HepG2 (cell line): ENCODE results near the gene TRAF3. TPM values are rescaled to one million over a fixed set of nuclear protein-coding genes. Genes with fewer than 3 reads are reported as not detected.

Experiments used
- ATAC-seq: fragments of 200-7000 bp; cut with Tn5 transposase; 3 replicates; pipeline ENCODE4 v1.9.1; 2020; ENCODE audit warnings: mild to moderate bottlenecking, moderate library complexity
- BruUV-seq: library from RNA; stranded (reverse); fragments of 400-500 nt; replicated peaks from 2 replicates; lab custom pipeline; 2021; lab: Mats Ljungman, UMichigan
- CTCF ChIA-PET: fragments of 300-600 bp; formaldehyde crosslinking; extraction: SDS; loops from one replicate; lab custom pipeline; 2021; ENCODE audit warnings: low total read pairs, inconsistent platforms, low intra/inter-chr PET ratio; lab: Yijun Ruan, JAX
- POLR2A ChIA-PET: fragments of 350-600 bp; sonication (Branson Sonifier 250); formaldehyde crosslinking; loops from one replicate; lab custom pipeline; 2020; ENCODE audit warnings: antibody characterized with exemption, inconsistent platforms; lab: Yijun Ruan, JAX
- DNase-seq: peaks from one replicate; pipeline ENCODE4 v3.0.0-alpha.2; 2015; ENCODE audit warnings: low spot score
- FAIRE-seq: peaks from 3 replicates; lab custom pipeline; 2011; peaks lifted over from hg19 to GRCh38; lab: Jason Lieb, UNC
- H2AFZ ChIP-seq: one replicate; pipeline ENCODE4 v1.6.1; 2011; ENCODE audit warnings: low read length, inconsistent platforms
- H3K27ac ChIP-seq: fragments of 300-600 bp; 3 replicates; pipeline ENCODE4 v1.8.0; 2011; ENCODE audit warnings: mixed run types, mild to moderate bottlenecking, mixed read lengths, low read length, inconsistent platforms; ENCODE audit not compliant: insufficient read depth; ENCODE audit errors: extremely low read length
- H3K27me3 ChIP-seq, 2 experiments: fragments of 200-600 bp in 1 of 2; 2 replicates in 1 of 2; 3 replicates in 1 of 2; pipeline versions ENCODE4 v1.6.0 to v1.8.0; 2011; ENCODE audit warnings: low read length in 2 of 2, mild to moderate bottlenecking in 2 of 2, moderate library complexity in 2 of 2, inconsistent platforms in 1 of 2; ENCODE audit not compliant: insufficient read depth in 2 of 2, control insufficient read depth in 1 of 2
- H3K36me3 ChIP-seq, 2 experiments: fragments of 200-600 bp in 1 of 2; replicated peaks in 1 of 2; 2 replicates in 1 of 2; 3 replicates in 1 of 2; pipeline versions ENCODE4 v1.5.1 to v1.8.0; 2011; ENCODE audit warnings: low read length in 2 of 2, inconsistent platforms in 1 of 2; ENCODE audit not compliant: insufficient read depth in 2 of 2, control insufficient read depth in 1 of 2
- H3K4me1 ChIP-seq: 2 replicates; pipeline ENCODE4 v1.5.1; 2012; ENCODE audit warnings: low read length, inconsistent platforms; ENCODE audit not compliant: insufficient read depth
- H3K4me2 ChIP-seq: 2 replicates; pipeline ENCODE4 v1.6.0; 2011; ENCODE audit warnings: low read depth, low read length, inconsistent platforms
- H3K4me3 ChIP-seq, 3 experiments: fragments of 200-600 bp in 1 of 3; sonication (generic), shearing (Covaris generic) in 1 of 3; replicated peaks in 1 of 3; 2 replicates each; pipeline ENCODE4 v1.5.1; 2011 to 2016; ENCODE audit warnings: low read length in 3 of 3, inconsistent platforms in 2 of 3, low read depth in 2 of 3, mild to moderate bottlenecking in 2 of 3, control low read depth in 1 of 3, mixed read lengths in 1 of 3; ENCODE audit not compliant: insufficient read depth in 1 of 3
- H3K79me2 ChIP-seq: one replicate; pipeline ENCODE4 v1.6.1; 2011; ENCODE audit warnings: low read length, inconsistent platforms; ENCODE audit not compliant: insufficient read depth
- H3K9ac ChIP-seq: 2 replicates; pipeline ENCODE4 v1.6.0; 2011; ENCODE audit warnings: mild to moderate bottlenecking, low read depth, low read length, inconsistent platforms; ENCODE audit not compliant: insufficient read depth
- H3K9me3 ChIP-seq: 2 replicates; pipeline ENCODE4 v1.5.1; 2012; ENCODE audit warnings: mild to moderate bottlenecking, low read length
- H4K20me1 ChIP-seq: 2 replicates; pipeline ENCODE4 v1.6.0; 2011; ENCODE audit warnings: inconsistent platforms, mild to moderate bottlenecking, low read length, moderate library complexity; ENCODE audit not compliant: insufficient read depth
- BCL3 ChIP-seq: sonication (generic); formaldehyde crosslinking; IDR thresholded peaks from 2 replicates; pipeline ENCODE4 v1.5.1; 2020; ENCODE audit warnings: mild to moderate bottlenecking, missing genetic modification reagents, moderate library complexity
- KLF16 ChIP-seq, 2 experiments: sonication (generic) in 1 of 2; formaldehyde crosslinking in 1 of 2; IDR thresholded peaks; 2 replicates each; pipeline versions ENCODE4 v1.6.1 to v1.8.0; 2016 to 2023; ENCODE audit warnings: missing genetic modification reagents in 2 of 2, missing compliant biosample characterization in 1 of 2
- MATR3 ChIP-seq: sonication (generic); formaldehyde crosslinking; IDR thresholded peaks from 2 replicates; pipeline ENCODE4 v1.4.0; 2020; ENCODE audit warnings: missing genetic modification reagents
- MXD1 ChIP-seq: sonication (generic); formaldehyde crosslinking; IDR thresholded peaks from 2 replicates; pipeline ENCODE4 v1.4.0; 2020; ENCODE audit warnings: mild to moderate bottlenecking, missing genetic modification reagents
- NBN ChIP-seq: fragments of 450-650 bp; conservative IDR thresholded peaks from 2 replicates; pipeline ENCODE4 v1.6.1; 2017
- ZBTB38 ChIP-seq: sonication (generic); formaldehyde crosslinking; IDR thresholded peaks from 2 replicates; pipeline ENCODE4 v1.5.1; 2020; ENCODE audit warnings: mild to moderate bottlenecking, missing genetic modification reagents
- ZKSCAN5 ChIP-seq: sonication (generic); formaldehyde crosslinking; IDR thresholded peaks from 2 replicates; pipeline ENCODE4 v1.5.1; 2020; ENCODE audit warnings: mild to moderate bottlenecking, missing genetic modification reagents
- ZNF101 ChIP-seq: sonication (generic); formaldehyde crosslinking; IDR thresholded peaks from 2 replicates; pipeline ENCODE4 v1.4.0; 2020; ENCODE audit warnings: mild to moderate bottlenecking, low read depth, missing genetic modification reagents, borderline replicate concordance
- ZNF121 ChIP-seq: sonication (generic); formaldehyde crosslinking; IDR thresholded peaks from 2 replicates; pipeline ENCODE4 v1.5.0; 2020; ENCODE audit warnings: mild to moderate bottlenecking, missing genetic modification reagents
- ZNF292 ChIP-seq: sonication (generic); formaldehyde crosslinking; IDR thresholded peaks from 2 replicates; pipeline ENCODE4 v1.8.1; 2022; ENCODE audit warnings: mild to moderate bottlenecking, low read depth, missing genetic modification reagents, borderline replicate concordance
- ZNF788 ChIP-seq: sonication (generic); formaldehyde crosslinking; IDR thresholded peaks from 2 replicates; pipeline ENCODE4 v1.5.0; 2020; ENCODE audit warnings: mild to moderate bottlenecking, missing genetic modification reagents, borderline replicate concordance
- ZNF83 ChIP-seq: sonication (generic); formaldehyde crosslinking; IDR thresholded peaks from 2 replicates; pipeline ENCODE4 v1.4.0; 2020; ENCODE audit warnings: missing genetic modification reagents, mild to moderate bottlenecking, borderline replicate concordance
- ZSCAN25 ChIP-seq: sonication (generic); formaldehyde crosslinking; IDR thresholded peaks from 2 replicates; pipeline ENCODE4 v1.8.0; 2022; ENCODE audit warnings: mild to moderate bottlenecking, missing genetic modification reagents
- WGBS: methylation state at CpG from one replicate; pipeline ENCODE4 v1.1.6; 2017; ENCODE audit warnings: low lambda C conversion rate; 5-methylcytosine and 5-hydroxymethylcytosine counted together
- in situ Hi-C: cut with HindIII; loops from 2 replicates; pipeline ENCODE4 v1.10.0; 2017; ENCODE audit warnings: low pct_unique_long_range_greater_than_20kb; ENCODE audit not compliant: extremely low pct_ligation_motif_present
- intact Hi-C: fragments of 100-400 bp; cut with micrococcal nuclease; formaldehyde crosslinking; loops from one replicate; pipeline ENCODE4 v1.10.0; 2022; ENCODE audit not compliant: unreplicated experiment
- polyA plus RNA-seq, 8 experiments: library from polyadenylated mRNA; depleted of rRNA in 3 of 8; stranded (reverse) in 7 of 8; unstranded in 1 of 8; fragments of >200 nt; fragmentation: Illumina TruSeq in 4 of 8; extraction: Trizol in 4 of 8; gene quantifications; 2 replicates each; pipeline versions ENCODE4 v1.2.1 to v1.2.3, GENCODE V29; 2011 to 2016; ENCODE audit warnings: low read depth in 4 of 8, missing spikeins in 1 of 8, mixed read lengths in 1 of 8; ENCODE audit not compliant: insufficient read depth in 1 of 8
- total RNA-seq, 5 experiments: library from RNA; depleted of rRNA; stranded (reverse); fragments of >200 nt; fragmentation: Illumina TruSeq; extraction: Trizol; gene quantifications; 2 replicates each; pipeline ENCODE4 v1.2.3, GENCODE V29; 2016; ENCODE audit warnings: low read depth in 1 of 5

Gene TRAF3
- total and polyA plus RNA-seq, 2 of the 13 experiments (the other 11 are each of a cell fraction or from before 2014, with no cell fraction given): 6.9 to 12.2 TPM

GRCh38 chr14:102848830-102849525 lies 71.7 kb downstream of the TRAF3 start:
- no peak overlapping the region for H3K27ac ChIP-seq
- no TSS peak for BruUV-seq
- H3K4me1 ChIP-seq: no peaks in the 10 kb centered on the region
- H3K9ac ChIP-seq: no peak overlapping the region
- in situ Hi-C loops: no loop called here
- no peaks in the 10 kb centered on the region for H3K79me2 ChIP-seq
- intact Hi-C loops: no loop called here
- ATAC-seq (no peak), DNase-seq (no peak), FAIRE-seq (no peak)
- H3K4me3 ChIP-seq: no peak overlapping the region
- no peaks in the 10 kb centered on the region for H3K9me3 ChIP-seq
- no peaks in the 10 kb centered on the region for H3K27me3 ChIP-seq
- H2AFZ ChIP-seq: no peak overlapping the region
- no peak overlapping the region for H3K4me2 ChIP-seq
- 89% methylated on average over 12 of the region's 12 CpGs for WGBS
- 0 out of 2 replicates have a peak, but pooled peaks have one; percentile 52 for TF ChIP-seq ZNF121
- TF ChIP-seq ZNF292 (CRISPR knock-in tag): no peak
- TF ChIP-seq ZNF101 (CRISPR knock-in tag): no peak
- no peak for TF ChIP-seq MATR3 (CRISPR knock-in tag)
- TF ChIP-seq ZBTB38 (CRISPR knock-in tag): peak; percentile 61; the same call in 1 of the 2 replicates
- no peak for TF ChIP-seq KLF16 (CRISPR knock-in tag; IDR thresholded peaks at IDR 0.05)
- TF ChIP-seq ZNF788 (CRISPR knock-in tag): no peak
- TF ChIP-seq BCL3 (CRISPR knock-in tag): no peak
- no peak for TF ChIP-seq MXD1 (CRISPR knock-in tag)
- no peak for TF ChIP-seq NBN
- TF ChIP-seq ZSCAN25 (CRISPR knock-in tag): no peak
- no peak for TF ChIP-seq ZKSCAN5 (CRISPR knock-in tag)
- TF ChIP-seq ZNF83 (CRISPR knock-in tag): no peak
- CTCF ChIA-PET: no interaction called here
- POLR2A ChIA-PET: no interaction called here
- H4K20me1 ChIP-seq: no peaks in the 10 kb centered on the region
- no peaks in the 10 kb centered on the region for H3K36me3 ChIP-seq
